ENCODE data around the gene RFC5. TPM values are rescaled to one million over a fixed set of nuclear protein-coding genes. Genes with fewer than 3 reads are reported as not detected.

RFC5 gene, protein sequence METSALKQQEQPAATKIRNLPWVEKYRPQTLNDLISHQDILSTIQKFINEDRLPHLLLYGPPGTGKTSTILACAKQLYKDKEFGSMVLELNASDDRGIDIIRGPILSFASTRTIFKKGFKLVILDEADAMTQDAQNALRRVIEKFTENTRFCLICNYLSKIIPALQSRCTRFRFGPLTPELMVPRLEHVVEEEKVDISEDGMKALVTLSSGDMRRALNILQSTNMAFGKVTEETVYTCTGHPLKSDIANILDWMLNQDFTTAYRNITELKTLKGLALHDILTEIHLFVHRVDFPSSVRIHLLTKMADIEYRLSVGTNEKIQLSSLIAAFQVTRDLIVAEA
- 11.2 TPM for total RNA-seq

DNA sequence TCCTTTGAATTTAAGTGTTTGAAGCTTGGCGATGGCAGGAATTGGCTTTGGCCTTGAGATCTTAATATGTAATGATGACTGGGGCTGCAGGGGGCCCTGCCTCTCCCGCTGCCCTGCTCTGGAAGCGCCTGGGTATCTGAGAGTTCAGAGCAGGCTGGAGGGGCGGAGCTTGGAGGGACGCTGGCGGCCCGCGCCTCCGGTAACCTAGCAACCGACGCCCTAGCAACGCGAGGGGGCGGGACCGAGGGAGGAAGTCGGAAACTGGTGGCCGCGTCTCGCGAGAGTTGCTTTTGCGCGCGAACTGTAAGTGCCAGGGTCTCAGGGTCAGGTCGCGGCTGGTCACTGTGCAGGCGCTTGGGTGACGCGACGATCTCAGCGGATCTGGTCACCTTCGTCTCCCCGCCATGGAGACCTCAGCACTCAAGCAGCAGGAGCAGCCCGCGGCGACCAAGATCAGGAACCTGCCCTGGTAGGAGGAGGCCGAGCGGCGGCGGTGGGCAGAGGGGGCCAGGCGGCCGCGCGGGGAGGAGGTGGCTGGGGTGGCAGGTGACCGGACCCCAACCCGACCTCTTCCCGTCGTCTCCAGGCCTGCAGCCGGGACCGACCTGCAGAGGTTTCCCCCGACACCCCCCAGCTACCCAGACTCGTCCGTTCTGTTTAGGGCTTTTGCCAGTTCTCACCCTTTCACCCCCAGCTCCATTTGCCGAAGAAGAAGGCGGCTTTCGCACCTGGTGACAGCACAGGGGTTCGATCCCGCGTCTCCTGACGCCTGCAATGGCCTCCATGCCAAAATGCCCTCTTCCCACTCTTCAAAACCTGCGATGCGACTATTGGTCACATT is at the start of gene RFC5:
TSS of gene RFC5 (plus strand) at position 280 of the 841 bp plus-strand sequence. CDS start at position 405, 125 bp downstream.
- peaks cover 16% of the 10 kb centered on the region for H3K4me1 ChIP-seq (ENCODE audit: insufficient read depth, low read length)
- peak within 1 kb of the TSS; percentile 91 for H3K4me3 ChIP-seq (ENCODE audit: low read length)
- H3K9me3 ChIP-seq (ENCODE audit: low read depth, low read length), result no peaks in the 10 kb centered on the region
- H3K27me3 ChIP-seq (ENCODE audit: insufficient read depth, low read length), result no peaks in the 10 kb centered on the region

DNA sequence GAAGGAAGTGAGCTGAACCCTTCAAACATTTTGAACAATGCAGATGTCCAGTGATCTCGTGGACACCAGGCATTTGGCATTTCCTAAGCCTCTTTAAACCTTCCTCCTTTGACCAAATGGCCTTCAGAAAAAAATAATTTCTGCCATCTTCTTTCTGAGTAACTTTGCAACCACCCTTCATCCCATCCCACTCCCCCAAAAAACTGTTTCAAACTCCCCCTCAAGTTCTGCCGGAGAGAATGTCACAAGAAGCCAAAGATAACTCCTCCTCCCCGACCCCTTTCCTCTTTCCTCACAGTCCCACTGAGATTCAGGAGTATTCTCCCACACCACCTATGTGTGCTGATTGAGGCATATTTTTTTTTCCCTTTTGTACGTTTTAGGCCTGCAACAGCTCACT is 49.5 kb upstream of the RFC5 start:
- H3K9me3 ChIP-seq (ENCODE audit: low read depth, low read length), result no peaks in the 10 kb centered on the region
- H3K4me1 ChIP-seq (ENCODE audit: insufficient read depth, low read length), result no peaks in the 10 kb centered on the region
- peaks cover 50% of the 10 kb centered on the region for H3K27me3 ChIP-seq (ENCODE audit: insufficient read depth, low read length)
- H3K4me3 ChIP-seq (ENCODE audit: low read length), result no peak overlapping the region

DNA sequence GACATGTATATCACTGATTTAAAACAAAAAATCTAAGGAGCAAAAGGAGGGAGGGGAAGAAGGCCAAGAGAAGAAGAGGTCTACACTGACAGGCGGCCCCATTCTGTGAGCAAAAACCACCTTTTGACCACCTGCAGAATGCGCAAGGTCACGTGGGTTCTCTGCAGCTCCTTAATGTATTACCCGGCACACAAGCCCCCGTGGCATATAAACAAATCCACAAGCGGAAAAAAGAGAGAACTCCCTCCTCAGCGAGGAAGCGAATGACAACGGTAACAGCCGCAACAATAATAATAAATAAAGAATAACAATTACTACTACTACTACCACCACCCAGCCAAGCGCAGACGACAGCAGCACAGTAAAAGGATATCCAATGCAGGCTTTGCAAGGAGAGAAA is 49.0 kb upstream of the RFC5 start:
- Histone ChIP-seq H3K4me3 (ENCODE audit: low read length) (no peak overlapping the region), H3K27me3 (ENCODE audit: insufficient read depth, low read length) (peaks cover 50% of the 10 kb centered on the region), H3K4me1 (ENCODE audit: insufficient read depth, low read length) (no peaks in the 10 kb centered on the region), H3K9me3 (ENCODE audit: low read depth, low read length) (no peaks in the 10 kb centered on the region)

GRCh38 chr12:117968151-117968789 is 48.2 kb upstream of the RFC5 start:
- H3K27me3 ChIP-seq (ENCODE audit: insufficient read depth, low read length), result peaks cover 50% of the 10 kb centered on the region
- H3K4me1 ChIP-seq (ENCODE audit: insufficient read depth, low read length), result no peaks in the 10 kb centered on the region
- no peaks in the 10 kb centered on the region for H3K9me3 ChIP-seq (ENCODE audit: low read depth, low read length)
- no peak overlapping the region for H3K4me3 ChIP-seq (ENCODE audit: low read length)

DNA sequence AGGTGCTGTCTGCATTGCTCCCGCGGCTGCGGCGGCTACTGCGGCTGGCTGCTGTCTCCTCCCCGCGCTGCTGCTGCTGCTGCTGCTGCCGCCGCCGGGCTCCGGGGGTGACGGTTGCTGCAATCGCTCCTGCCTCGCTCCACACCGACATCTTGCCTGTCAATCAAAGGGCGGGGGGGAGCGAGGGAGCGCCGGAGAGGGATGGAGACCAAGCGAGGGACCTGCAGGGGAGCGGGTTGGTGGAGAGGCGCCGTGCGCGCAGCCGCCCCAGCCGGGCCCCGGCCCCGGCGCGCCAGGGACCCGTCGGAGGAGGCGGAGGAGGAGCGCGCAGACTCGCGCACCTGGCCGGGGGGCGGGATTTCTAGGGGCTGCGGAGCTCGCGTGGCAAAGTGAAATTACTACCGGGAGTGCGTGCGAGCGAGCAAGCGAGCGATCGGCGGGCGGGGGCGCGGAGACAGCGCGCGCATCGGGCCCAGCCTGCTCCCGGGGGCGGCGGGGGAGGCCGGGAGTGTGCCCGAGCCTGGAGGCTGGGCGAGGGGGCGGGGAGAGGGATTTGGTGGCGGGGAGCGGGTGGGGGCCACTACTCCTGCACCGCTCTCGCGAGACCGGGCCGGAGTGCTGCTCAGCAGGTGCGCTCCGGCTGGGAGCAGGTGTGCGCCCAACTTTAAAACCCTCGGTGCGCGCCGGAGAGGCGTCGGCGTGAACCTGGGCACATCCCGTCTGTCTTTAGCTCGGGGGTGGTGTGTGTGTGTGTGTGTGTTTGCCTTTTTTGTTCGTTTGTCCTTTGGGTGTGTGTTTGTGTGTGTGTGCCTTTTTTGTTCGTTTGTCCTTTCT is 47.5 kb upstream of the RFC5 start, which contains the start of gene KSR2:
TSS of gene KSR2 (minus strand) at position 165 of the 834 bp plus-strand sequence. CDS start 735 bp downstream, outside the sequence.
- H3K4me3 ChIP-seq (ENCODE audit: low read length), result no peak within 1 kb of the TSS
- peaks cover 50% of the 10 kb centered on the region for H3K27me3 ChIP-seq (ENCODE audit: insufficient read depth, low read length)
- no peaks in the 10 kb centered on the region for H3K4me1 ChIP-seq (ENCODE audit: insufficient read depth, low read length)
- no peaks in the 10 kb centered on the region for H3K9me3 ChIP-seq (ENCODE audit: low read depth, low read length)

DNA sequence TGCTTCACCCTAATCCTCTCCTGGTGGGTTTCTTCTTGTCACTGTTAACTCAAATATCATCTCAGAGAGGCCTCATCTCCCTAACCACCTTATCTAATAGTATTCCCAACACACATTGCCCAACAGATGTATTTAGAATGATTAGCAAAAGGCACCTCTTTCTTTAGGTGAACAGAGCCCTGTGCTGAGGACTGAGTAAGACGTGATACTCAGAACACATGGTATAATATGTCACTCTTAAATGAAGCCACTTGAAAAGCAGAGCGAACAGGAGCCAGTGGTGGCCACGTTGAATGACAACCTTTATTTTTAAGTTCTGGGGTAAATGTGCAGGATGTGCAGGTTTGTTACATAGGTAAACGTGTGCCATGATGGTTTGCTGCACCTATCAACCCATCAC is 46.2 kb upstream of the RFC5 start:
- Histone ChIP-seq H3K9me3 (ENCODE audit: low read depth, low read length) (no peaks in the 10 kb centered on the region), H3K27me3 (ENCODE audit: insufficient read depth, low read length) (peaks cover 44% of the 10 kb centered on the region), H3K4me3 (ENCODE audit: low read length) (no peak overlapping the region), H3K4me1 (ENCODE audit: insufficient read depth, low read length) (no peaks in the 10 kb centered on the region)

DNA sequence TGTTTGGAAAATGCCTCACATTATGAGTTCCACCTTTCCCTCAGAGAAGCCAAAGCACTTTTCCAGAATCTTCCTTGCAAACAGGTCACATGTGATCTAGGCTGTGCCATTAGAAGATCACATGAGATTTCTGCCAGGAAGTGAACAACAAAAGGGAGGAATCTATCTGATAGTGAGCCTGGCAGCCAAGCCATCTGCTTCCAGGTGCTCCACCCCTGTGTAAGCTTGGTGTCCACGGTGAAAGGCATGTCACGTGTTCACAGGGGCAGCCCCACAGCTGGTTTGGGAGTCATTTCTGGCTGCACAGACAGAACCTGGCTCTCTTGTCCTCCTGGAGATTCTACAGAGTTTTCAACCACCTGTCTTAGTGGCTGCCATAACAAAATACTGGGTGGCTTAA is 44.2 kb upstream of the RFC5 start:
- Histone ChIP-seq H3K4me3 (ENCODE audit: low read length) (no peak overlapping the region), H3K4me1 (ENCODE audit: insufficient read depth, low read length) (no peaks in the 10 kb centered on the region), H3K27me3 (ENCODE audit: insufficient read depth, low read length) (peaks cover 27% of the 10 kb centered on the region), H3K9me3 (ENCODE audit: low read depth, low read length) (no peaks in the 10 kb centered on the region)

DNA sequence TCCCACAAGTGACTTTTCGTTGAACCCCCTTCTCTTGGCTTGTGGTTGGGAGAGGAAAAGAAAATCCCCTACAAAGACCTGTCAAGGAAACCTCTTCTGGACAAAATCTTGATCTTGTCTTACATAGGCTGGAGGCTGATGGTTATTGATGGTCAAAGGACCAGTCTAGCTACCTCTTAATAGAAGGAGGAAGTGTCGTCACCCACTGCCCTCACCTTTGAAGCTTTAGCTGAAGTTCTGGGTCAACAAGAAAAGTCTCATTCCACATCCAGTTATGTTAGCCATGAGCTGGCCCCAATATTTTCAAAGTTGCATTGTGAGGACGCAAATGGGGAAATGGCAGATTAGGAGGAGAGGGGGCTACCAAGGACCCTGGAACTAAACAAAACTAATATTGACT is 41.5 kb upstream of the RFC5 start:
- Histone ChIP-seq H3K9me3 (ENCODE audit: low read depth, low read length) (no peaks in the 10 kb centered on the region), H3K4me1 (ENCODE audit: insufficient read depth, low read length) (no peaks in the 10 kb centered on the region)

DNA sequence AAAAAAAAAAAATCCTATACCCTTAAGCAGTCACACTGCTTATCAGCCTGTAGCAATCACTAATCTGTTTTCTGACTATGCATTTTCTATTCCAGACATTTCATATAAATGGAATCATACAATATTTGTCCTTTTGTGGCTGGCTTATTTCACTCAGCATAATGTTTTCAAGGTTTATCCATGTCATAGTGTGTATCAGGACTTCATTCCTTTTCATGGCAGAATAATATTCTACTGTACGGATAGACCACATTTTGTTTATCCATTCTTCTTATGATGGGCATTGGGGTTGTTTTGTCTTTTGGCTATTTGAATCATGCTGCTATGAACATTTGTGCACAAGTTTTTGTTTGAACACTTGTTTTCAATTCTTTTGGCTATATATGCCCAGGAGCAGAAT is 39.1 kb upstream of the RFC5 start:
- Histone ChIP-seq H3K27me3 (ENCODE audit: insufficient read depth, low read length) (no peaks in the 10 kb centered on the region), H3K4me1 (ENCODE audit: insufficient read depth, low read length) (no peaks in the 10 kb centered on the region), H3K9me3 (ENCODE audit: low read depth, low read length) (no peaks in the 10 kb centered on the region)

More for the DNA sequence above, 41.5 kb upstream of the RFC5 start:
- H3K27me3 ChIP-seq (ENCODE audit: insufficient read depth, low read length), result peaks cover 6% of the 10 kb centered on the region
- no peak overlapping the region for H3K4me3 ChIP-seq (ENCODE audit: low read length)

DNA sequence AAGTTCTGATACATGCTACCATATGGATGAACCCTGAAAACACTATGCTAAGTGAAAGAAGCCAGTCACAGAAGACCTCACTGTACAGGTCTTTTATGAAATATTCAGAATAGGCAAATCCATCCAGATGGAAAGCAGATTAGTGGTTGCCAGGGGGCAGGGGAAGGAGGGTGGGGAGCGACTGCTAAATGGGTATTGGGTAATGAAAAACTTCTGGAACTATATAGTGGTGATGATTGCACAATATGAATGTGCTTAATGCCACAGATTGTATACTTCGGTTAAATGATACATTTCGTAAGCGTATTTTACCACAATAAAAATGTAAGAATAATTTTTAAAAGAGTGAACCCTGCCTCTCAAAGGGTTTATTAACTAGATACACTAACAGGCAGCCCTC is 35.9 kb upstream of the RFC5 start:
- Histone ChIP-seq H3K4me1 (ENCODE audit: insufficient read depth, low read length) (no peaks in the 10 kb centered on the region), H3K4me3 (ENCODE audit: low read length) (no peak overlapping the region), H3K27me3 (ENCODE audit: insufficient read depth, low read length) (no peaks in the 10 kb centered on the region), H3K9me3 (ENCODE audit: low read depth, low read length) (no peaks in the 10 kb centered on the region)

More for the DNA sequence above, 39.1 kb upstream of the RFC5 start:
- H3K4me3 ChIP-seq (ENCODE audit: low read length), result no peak overlapping the region

DNA sequence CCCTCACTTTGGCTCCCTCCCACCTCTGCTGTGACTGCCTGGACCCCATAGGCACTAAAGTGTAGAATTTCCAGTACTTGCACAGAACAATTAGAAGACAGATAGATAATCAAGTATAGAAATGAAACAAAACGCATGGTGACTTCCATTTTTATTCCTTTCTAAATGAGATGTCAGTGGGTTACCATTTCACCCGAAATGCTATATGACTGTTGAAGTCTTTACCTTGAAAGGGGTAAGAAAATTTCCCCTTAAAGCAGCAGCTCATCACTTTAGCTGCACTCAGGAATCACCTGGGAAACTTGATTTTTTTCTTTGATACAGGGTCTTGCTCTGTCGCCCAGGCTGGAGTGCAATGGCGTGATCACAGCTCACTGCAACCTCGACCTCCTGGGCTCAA is 35.2 kb upstream of the RFC5 start:
- no peak overlapping the region for H3K4me3 ChIP-seq (ENCODE audit: low read length)
- H3K27me3 ChIP-seq (ENCODE audit: insufficient read depth, low read length), result no peaks in the 10 kb centered on the region
- no peaks in the 10 kb centered on the region for H3K4me1 ChIP-seq (ENCODE audit: insufficient read depth, low read length)
- no peaks in the 10 kb centered on the region for H3K9me3 ChIP-seq (ENCODE audit: low read depth, low read length)

GRCh38 chr12:117985182-117985581 is 31.3 kb upstream of the RFC5 start:
- no peaks in the 10 kb centered on the region for H3K27me3 ChIP-seq (ENCODE audit: insufficient read depth, low read length)
- no peak overlapping the region for H3K4me3 ChIP-seq (ENCODE audit: low read length)
- no peaks in the 10 kb centered on the region for H3K9me3 ChIP-seq (ENCODE audit: low read depth, low read length)
- H3K4me1 ChIP-seq (ENCODE audit: insufficient read depth, low read length), result no peaks in the 10 kb centered on the region

DNA sequence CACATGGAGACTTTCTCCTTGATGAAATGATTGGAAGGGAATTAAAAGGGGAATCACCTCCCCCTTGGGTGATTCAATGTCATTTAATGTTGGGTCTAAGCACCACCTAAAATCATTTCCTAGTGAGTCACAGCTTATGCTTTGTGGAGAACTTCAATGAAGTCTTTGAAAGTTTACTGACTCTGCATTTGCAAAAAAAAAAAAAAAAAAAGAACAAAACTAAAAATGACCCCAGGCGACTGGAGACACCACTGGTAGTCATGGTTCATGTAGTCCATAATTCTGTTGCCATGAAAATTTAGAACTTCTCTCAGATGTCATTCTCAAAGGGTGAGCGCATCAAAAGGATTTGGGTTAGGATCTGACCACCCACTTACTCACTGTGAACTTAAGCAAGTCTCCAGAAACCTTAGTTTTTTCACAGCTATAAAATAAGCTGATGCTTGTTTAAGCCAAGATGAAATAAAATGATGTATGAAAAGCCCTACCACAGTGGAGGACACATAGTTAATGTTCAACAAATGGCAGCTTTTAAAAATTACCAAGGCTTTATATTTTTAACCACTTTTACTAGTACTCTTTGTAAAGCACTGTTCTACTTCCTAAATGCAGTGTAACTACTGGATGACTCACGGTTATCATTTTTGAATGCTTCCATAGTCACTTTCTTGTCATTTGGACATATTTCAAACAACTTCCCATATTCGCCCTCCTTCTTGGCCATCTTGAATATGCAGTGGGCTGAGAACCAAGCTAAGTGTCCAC is 29.6 kb upstream of the RFC5 start:
- Histone ChIP-seq H3K9me3 (ENCODE audit: low read depth, low read length) (no peaks in the 10 kb centered on the region), H3K27me3 (ENCODE audit: insufficient read depth, low read length) (no peaks in the 10 kb centered on the region), H3K4me3 (ENCODE audit: low read length) (no peak overlapping the region)

More for the DNA sequence above, 29.6 kb upstream of the RFC5 start:
- H3K4me1 ChIP-seq (ENCODE audit: insufficient read depth, low read length), result no peaks in the 10 kb centered on the region
